PFSK-1 (cell line): ENCODE measurements around the gene NDEL1.

Source experiments
- FOXP2 ChIP-seq: optimal IDR thresholded peaks from 2 replicates; pipeline ENCODE3; 2011; ENCODE audit warnings: borderline replicate concordance, control low read depth, inconsistent platforms; ENCODE audit not compliant: insufficient read depth; ENCODE audit errors: extremely low read length, extremely low read depth
- POLR2AphosphoS5 ChIP-seq: IDR thresholded peaks from 2 replicates; pipeline ENCODE4 v1.6.1; 2012; ENCODE audit warnings: low read depth, mild to moderate bottlenecking, control low read depth, low read length, moderate library complexity
- REST ChIP-seq, 2 experiments: IDR thresholded peaks; 2 replicates each; pipeline versions ENCODE4 v1.6.1 to v1.8.0; 2011 to 2012; ENCODE audit warnings: low read depth in 2 of 2, low read length in 2 of 2, control low read depth in 1 of 2, inconsistent platforms in 1 of 2, mild to moderate bottlenecking in 1 of 2, moderate library complexity in 1 of 2; ENCODE audit not compliant: insufficient read depth in 1 of 2
- SIN3A ChIP-seq: IDR thresholded peaks from 2 replicates; pipeline ENCODE4 v1.6.1; 2012; ENCODE audit warnings: mild to moderate bottlenecking, low read length, moderate library complexity, borderline replicate concordance; ENCODE audit not compliant: insufficient read depth
- TAF1 ChIP-seq: IDR thresholded peaks from 2 replicates; pipeline ENCODE4 v1.6.1; 2012; ENCODE audit warnings: low read length, control low read depth, borderline replicate concordance; ENCODE audit not compliant: insufficient read depth

Gene NDEL1

GRCh38 chr17:8468980-8469379 is 33.3 kb downstream of the NDEL1 start:
- TF ChIP-seq REST (IDR thresholded peaks at IDR 0.05; ENCODE audit: insufficient read depth in 1 of 2, low read depth in 2 of 2, low read length in 2 of 2) (no peak), SIN3A (no peak), POLR2AphosphoS5 (no peak), FOXP2 (no peak), TAF1 (no peak)

GRCh38 chr17:8469964-8470363 is 34.3 kb downstream of the NDEL1 start:
- TF ChIP-seq TAF1 = no peak
- TF ChIP-seq SIN3A = no peak
- no peak for TF ChIP-seq FOXP2
- no peak for TF ChIP-seq POLR2AphosphoS5
- no peak for TF ChIP-seq REST (IDR thresholded peaks at IDR 0.05; ENCODE audit: insufficient read depth in 1 of 2, low read depth in 2 of 2, low read length in 2 of 2)

GRCh38 chr17:8470447-8471047 is 34.9 kb downstream of the NDEL1 start:
- TF ChIP-seq REST (IDR thresholded peaks at IDR 0.05; ENCODE audit: insufficient read depth in 1 of 2, low read depth in 2 of 2, low read length in 2 of 2) (no peak), FOXP2 (no peak), SIN3A (no peak), TAF1 (no peak), POLR2AphosphoS5 (no peak)

- TF ChIP-seq REST (IDR thresholded peaks at IDR 0.05; ENCODE audit: insufficient read depth in 1 of 2, low read depth in 2 of 2, low read length in 2 of 2) (no peak), TAF1 (no peak), POLR2AphosphoS5 (no peak), SIN3A (no peak), FOXP2 (no peak)
Measured at GRCh38 chr17:8472663-8473062, 37.0 kb downstream of the NDEL1 start.

- TF ChIP-seq TAF1 (no peak), REST (IDR thresholded peaks at IDR 0.05; ENCODE audit: insufficient read depth in 1 of 2, low read depth in 2 of 2, low read length in 2 of 2) (no peak), SIN3A (no peak), POLR2AphosphoS5 (no peak), FOXP2 (no peak)
Measured at GRCh38 chr17:8473451-8474192, 37.9 kb downstream of the NDEL1 start.
